Progenitor cell of endocrine pancreas (in vitro differentiated cells): Measurements from ENCODE around the gene IMMT. TPM values are rescaled to one million over a fixed set of nuclear protein-coding genes. Genes with fewer than 3 reads are reported as not detected.

Experiments
- DNase-seq: peaks from one replicate; pipeline ENCODE4 v3.0.0; 2021; ENCODE audit warnings: low spot score; ENCODE audit not compliant: unreplicated experiment
- H3K27ac Mint-ChIP-seq: 2 replicates; pipeline ENCODE4 v1.8.0; 2021; ENCODE audit warnings: mild to moderate bottlenecking, moderate library complexity, mixed read lengths
- H3K27me3 Mint-ChIP-seq: 2 replicates; pipeline ENCODE4 v1.8.0; 2021; ENCODE audit warnings: mixed read lengths
- H3K36me3 Mint-ChIP-seq: 2 replicates; pipeline ENCODE4 v1.8.0; 2022; ENCODE audit warnings: mixed read lengths; ENCODE audit not compliant: insufficient read depth
- H3K4me1 Mint-ChIP-seq: 2 replicates; pipeline ENCODE4 v1.8.0; 2021; ENCODE audit warnings: low read depth, mixed read lengths
- H3K4me3 Mint-ChIP-seq: 2 replicates; pipeline ENCODE4 v1.8.0; 2021; ENCODE audit warnings: low read depth, mild to moderate bottlenecking, moderate library complexity, mixed read lengths
- H3K9me3 Mint-ChIP-seq: 2 replicates; pipeline ENCODE4 v1.8.0; 2021; ENCODE audit warnings: low read depth, mixed read lengths
- CTCF ChIP-seq: fragments of 200-600 bp; sonication (generic); IDR thresholded peaks from one replicate; pipeline ENCODE4 v1.5.0; 2021; ENCODE audit warnings: antibody characterized with exemption, mild to moderate bottlenecking; ENCODE audit not compliant: unreplicated experiment
- microRNA-seq: library from miRNA; unstranded; fragments of <30 nt; microRNA quantifications from one replicate; pipeline ENCODE4 v1.1.0, GENCODE V29; 2020; ENCODE audit warnings: borderline number of aligned reads; ENCODE audit not compliant: unreplicated experiment
- total RNA-seq: library from RNA; stranded (reverse); gene quantifications from 2 replicates; pipeline ENCODE4 v1.2.1, GENCODE V29; 2021

The IMMT gene
- total RNA-seq, 1 donor from 2014 or later, result 94.1 TPM

GRCh38 chr2:86097114-86097896 is 98.0 kb downstream of the IMMT start:
- Mint-ChIP-seq H3K27me3 (no peaks in the 10 kb centered on the region), H3K9me3 (no peaks in the 10 kb centered on the region), H3K4me1 (no peaks in the 10 kb centered on the region), H3K27ac (no peak overlapping the region), H3K36me3 (peaks cover 27% of the 10 kb centered on the region), H3K4me3 (no peak overlapping the region)
- no peak for DNase-seq
- no peak for TF ChIP-seq CTCF

- DNase-seq, result no peak
- H3K4me1 Mint-ChIP-seq, result no peaks in the 10 kb centered on the region
- no peaks in the 10 kb centered on the region for H3K9me3 Mint-ChIP-seq
- no peaks in the 10 kb centered on the region for H3K27me3 Mint-ChIP-seq
- H3K4me3 Mint-ChIP-seq, result no peak overlapping the region
- no peak for TF ChIP-seq CTCF
- H3K27ac Mint-ChIP-seq, result no peak overlapping the region
- peaks cover 29% of the 10 kb centered on the region for H3K36me3 Mint-ChIP-seq
Measured at GRCh38 chr2:86094229-86094628, 101.0 kb downstream of the IMMT start.

Small RNA genes within 50 kb of the gene (microRNA-seq; reads per million reads assigned to microRNA genes)
- gene MIR4779, result not detected

Other genes starting within 250 kb of the IMMT start
- gene POLR1A, start 89.6 kb downstream of the IMMT start, total RNA-seq, result 47.9 and 51.3 TPM in 2 replicates
- 160 and 163 TPM in 2 replicates for gene PTCD3, start 89.2 kb downstream of the IMMT start, total RNA-seq
- gene MRPL35, start 4.0 kb upstream of the IMMT start, total RNA-seq, result 28.1 and 31.8 TPM in 2 replicates
- gene REEP1, start 142.2 kb upstream of the IMMT start, total RNA-seq, result 12.0 and 14.2 TPM in 2 replicates
- 73.7 and 75.5 TPM in 2 replicates for gene KDM3A, start 245.9 kb upstream of the IMMT start, total RNA-seq